Renal cortex interstitium (tissue), 15 donors: ENCODE measurements around the gene ZNF497. TPM values are rescaled to one million over a fixed set of nuclear protein-coding genes. Genes with fewer than 3 reads are reported as not detected.
"Not testable (repeated sequence)": the region's sequence is repeated elsewhere in the genome, so short reads cannot be mapped to it uniquely, and the experiment has no call there.

Experiments used
- DNase-seq, 11 donors: peaks; one replicate each; pipeline ENCODE4 v3.0.0-alpha.2; 2013; ENCODE audit warnings: low read depth in 9 of 11, low spot score in 4 of 11; ENCODE audit errors: extremely low read depth in 1 of 11
- long read RNA-seq, 16 experiments: transcript quantifications; one replicate each; lab custom pipeline, GENCODE V29; 2026
- polyA plus RNA-seq, 3 donors: library from polyadenylated mRNA; unstranded; fragments of 120-200 nt; gene quantifications; one replicate each; pipeline ENCODE4 v1.2.1, GENCODE V29; 2013; ENCODE audit not compliant: insufficient read length in 3 of 3

The ZNF497 gene
- polyA plus RNA-seq: 1 to 10 TPM; 3.7 to 6.2 (median 5.2) TPM
- long read RNA-seq, donor 1, partial matches to known transcripts: 0 of 1 reads
- long read RNA-seq, donor 1, other reads (novel, unspliced or antisense): 0 of 1 reads
- long read RNA-seq, donor 2, partial matches to known transcripts: 0 of 1 reads
- long read RNA-seq, donor 2, other reads (novel, unspliced or antisense): 0 of 1 reads
- long read RNA-seq, donor 3, partial matches to known transcripts: 0 of 2 reads
- long read RNA-seq, donor 3, other reads (novel, unspliced or antisense): 0 of 2 reads
- long read RNA-seq, donor 4, partial matches to known transcripts: 0 of 1 reads
- long read RNA-seq, donor 4, other reads (novel, unspliced or antisense): 0 of 1 reads
- long read RNA-seq, donor 5, partial matches to known transcripts: 0 of 3 reads
- long read RNA-seq, donor 5, other reads (novel, unspliced or antisense): 0 of 3 reads
- long read RNA-seq, donor 6: 0 reads
- long read RNA-seq, donor 7, partial matches to known transcripts: 0 of 3 reads
- long read RNA-seq, donor 7, other reads (novel, unspliced or antisense): 0 of 3 reads
- long read RNA-seq, donor 8, partial matches to known transcripts: 0 of 2 reads
- long read RNA-seq, donor 8, other reads (novel, unspliced or antisense): 0 of 2 reads
- long read RNA-seq, donor 9, partial matches to known transcripts: 0 of 1 reads
- long read RNA-seq, donor 9, other reads (novel, unspliced or antisense): 0 of 1 reads
- long read RNA-seq, donor 10, partial matches to known transcripts: 0 of 1 reads
- long read RNA-seq, donor 10, other reads (novel, unspliced or antisense): 0 of 1 reads
- long read RNA-seq, donor 11, partial matches to known transcripts: 0 of 1 reads
- long read RNA-seq, donor 11, other reads (novel, unspliced or antisense): 0 of 1 reads
- long read RNA-seq, donor 12: 0 reads
- long read RNA-seq, donor 13, partial matches to known transcripts: 0 of 1 reads
- long read RNA-seq, donor 13, other reads (novel, unspliced or antisense): 0 of 1 reads
- long read RNA-seq, donor 14: 0 reads
- long read RNA-seq, donor 15: 0 reads
- long read RNA-seq, donor 16, partial matches to known transcripts: 0 of 6 reads
- long read RNA-seq, donor 16, other reads (novel, unspliced or antisense): 0 of 6 reads

DNA sequence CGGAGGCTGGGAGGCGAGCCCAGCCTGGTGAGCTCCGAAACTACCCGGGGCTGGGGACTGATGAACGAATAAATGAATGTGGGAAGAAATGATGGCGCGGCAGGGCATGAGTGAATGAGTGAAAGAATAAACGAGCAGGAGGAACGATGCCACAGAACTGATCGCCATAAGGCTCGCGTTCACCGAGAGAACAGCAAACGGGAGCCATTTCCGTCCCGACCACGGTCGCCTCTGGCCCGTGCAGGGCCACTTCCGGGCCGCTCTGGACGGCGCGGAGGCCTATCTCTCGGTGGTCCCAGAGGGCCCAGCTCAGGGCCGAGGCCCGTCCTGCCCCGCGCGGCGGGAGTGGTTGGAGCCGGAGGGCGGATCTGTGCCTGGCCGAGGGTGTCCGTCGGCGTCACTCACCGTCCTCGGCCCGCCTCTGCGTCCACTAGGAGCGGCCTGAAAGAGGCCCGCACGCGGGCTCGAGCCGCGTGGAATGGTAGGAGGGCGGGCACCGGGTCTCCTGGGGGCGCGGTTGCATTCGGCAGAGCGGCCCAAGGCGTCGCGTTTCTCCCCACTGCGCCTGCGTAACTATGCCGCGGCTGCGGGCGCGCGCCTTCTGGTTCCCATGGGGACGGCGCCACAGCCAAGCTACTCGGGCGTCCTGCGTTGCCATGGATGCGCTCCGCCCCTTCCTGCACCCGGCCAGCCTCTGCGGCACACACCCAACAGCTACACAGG is at the start of gene ZNF497:
Gene ZNF497, minus strand, starts transcription at position 480 of the 723 bp plus-strand sequence. CDS start 5,116 bp downstream, outside the sequence.
- DNase-seq: peak; percentile 88 to 95 (median 93)

DNA sequence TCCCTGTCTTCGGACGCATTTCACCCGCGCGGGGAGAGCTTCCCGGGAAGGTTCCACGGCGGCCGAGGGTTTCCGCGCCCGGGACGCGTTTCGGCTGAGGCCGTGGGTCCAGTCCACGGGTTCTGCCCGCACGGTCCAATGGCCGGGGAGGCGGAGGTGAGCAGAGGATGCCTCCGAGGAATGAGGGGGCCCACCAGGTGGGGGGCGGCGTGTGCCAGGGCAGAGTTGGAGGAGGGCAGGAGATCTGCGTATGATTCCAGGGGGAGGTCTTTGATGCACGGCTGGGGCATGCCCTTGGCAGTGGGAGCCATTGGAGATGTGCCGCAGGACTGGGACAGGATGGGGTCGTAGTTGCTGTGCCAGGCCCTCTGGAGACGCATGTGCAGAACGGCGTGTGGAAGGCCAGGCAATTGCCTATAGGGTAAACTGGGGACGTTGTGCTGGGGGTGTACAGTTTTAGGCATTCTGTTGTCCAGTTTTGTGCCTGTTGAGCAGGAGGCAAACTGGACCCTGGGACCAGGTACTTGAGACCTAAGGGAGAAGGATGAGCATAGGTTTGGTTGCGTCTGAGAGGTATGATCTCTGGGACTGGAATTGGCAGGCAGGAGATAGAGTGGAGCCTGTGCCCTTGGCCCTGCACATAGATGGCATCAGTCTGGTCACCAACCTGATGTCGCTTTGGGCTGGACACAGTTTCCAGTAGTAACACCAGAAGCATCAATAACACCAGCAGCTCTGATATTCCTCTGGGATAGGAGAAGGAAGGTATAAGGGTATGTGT is 46.6 kb upstream of the ZNF497 start:
- DNase-seq: no peak

DNA sequence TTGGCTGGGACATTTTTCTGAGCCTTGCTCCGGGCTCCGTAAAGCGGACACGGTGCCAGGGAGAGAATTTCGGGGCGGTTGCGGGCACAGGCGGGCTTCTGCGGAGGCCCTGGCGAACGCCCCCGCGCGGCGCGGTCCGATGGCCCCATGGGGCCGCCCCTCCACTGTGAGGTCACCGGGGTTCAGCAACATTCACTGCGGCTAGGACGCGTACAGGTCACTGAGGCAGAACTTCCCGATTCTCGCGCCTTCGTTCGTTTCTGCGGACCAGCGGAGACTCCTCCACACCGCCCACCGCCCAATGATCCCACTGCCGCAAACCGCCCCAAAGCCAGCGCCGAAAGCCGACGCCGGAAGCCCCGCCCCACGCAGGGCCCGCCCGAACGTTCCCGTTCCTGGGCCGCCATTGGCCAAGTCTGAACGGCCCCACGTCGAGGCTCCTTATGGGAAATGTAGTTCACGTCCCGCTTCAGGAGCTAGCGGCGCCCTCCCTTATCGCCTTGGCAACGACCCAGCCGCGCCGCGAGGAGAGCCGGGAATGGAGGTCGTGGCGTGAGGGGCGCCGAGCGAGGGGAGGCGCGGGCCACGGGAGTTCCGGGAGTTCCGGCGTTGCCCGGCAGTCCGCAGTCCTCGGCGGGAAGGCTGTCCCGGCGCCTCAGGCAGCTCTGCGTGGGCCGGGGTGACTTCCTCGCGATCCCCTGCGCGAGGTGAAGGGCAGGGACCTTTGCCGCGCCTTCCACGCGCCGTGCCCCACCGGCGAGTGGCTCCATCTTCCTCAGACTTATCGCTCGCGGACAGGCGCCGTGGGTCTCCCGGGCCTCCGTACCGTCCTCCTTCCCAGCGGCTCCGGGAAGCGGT is 45.8 kb upstream of the ZNF497 start, which contains the start of gene ZNF584:
Gene ZNF584, plus strand, starts transcription at position 498 of the 858 bp plus-strand sequence. CDS start 499 bp downstream, outside the sequence.
- peak; percentile 87 to 97 (median 94) for DNase-seq

DNA sequence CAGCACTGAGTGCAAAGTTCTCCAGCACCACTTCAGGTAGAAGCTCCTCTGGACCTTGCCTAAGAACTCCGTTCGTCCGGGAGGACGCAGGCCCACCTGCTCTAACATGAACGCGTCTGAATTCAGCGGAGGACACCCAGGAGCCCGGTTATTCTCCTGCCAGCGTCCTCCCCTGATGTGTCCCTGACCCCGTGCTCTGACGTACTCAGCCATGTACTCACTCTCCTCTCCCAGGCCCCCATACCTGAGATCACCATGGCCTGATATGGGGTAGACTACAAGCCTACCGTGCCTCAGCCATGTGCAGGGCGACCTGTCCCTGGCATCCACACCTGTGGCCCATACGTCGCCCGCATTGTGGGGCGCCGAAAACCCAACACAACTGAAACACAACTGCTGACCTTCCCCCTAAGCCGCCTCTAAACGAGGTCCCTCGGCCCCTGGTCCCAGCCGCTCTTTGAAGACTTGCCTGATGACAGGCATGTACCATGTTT is 45.2 kb upstream of the ZNF497 start:
- DNase-seq: no peak

DNA sequence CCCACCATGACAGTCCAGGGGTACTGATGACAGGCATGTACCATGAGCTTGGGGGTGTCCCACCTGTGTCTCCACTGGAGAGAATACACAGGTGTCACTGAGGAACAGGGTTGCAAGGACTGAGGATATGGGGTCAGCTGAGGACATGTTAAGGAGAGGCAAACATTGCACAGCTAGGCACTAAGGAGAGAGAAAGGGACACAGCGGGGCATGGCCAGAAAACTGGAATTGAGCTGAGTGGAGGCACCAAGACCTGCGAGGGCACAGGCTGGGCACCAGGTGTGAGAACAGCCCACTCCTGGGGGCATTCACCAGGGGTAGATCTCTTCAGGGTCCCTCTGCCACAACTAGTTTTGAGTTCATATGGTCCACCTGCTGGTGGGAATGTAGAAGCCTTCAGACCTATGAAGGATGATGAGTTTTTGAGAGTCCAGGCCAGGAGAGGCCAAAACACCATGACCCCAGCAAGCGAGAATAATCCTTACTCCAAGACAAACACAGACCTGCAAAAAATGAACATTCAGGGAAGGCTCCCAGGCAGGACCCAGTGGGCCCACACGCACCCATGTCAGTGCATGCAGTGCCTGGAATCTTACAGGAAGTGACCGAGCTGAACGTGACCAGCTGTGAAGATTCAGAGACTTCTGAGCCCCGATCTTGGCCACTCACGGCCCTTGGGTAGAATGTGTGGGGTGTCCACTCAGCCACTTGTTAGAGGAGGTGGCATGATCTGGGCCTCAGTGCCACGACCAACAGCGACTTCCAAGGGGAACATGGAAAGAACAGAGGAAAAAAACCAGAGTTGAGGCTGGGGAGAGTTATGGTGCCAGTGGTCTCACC is 44.5 kb upstream of the ZNF497 start:
- DNase-seq: no peak

DNA sequence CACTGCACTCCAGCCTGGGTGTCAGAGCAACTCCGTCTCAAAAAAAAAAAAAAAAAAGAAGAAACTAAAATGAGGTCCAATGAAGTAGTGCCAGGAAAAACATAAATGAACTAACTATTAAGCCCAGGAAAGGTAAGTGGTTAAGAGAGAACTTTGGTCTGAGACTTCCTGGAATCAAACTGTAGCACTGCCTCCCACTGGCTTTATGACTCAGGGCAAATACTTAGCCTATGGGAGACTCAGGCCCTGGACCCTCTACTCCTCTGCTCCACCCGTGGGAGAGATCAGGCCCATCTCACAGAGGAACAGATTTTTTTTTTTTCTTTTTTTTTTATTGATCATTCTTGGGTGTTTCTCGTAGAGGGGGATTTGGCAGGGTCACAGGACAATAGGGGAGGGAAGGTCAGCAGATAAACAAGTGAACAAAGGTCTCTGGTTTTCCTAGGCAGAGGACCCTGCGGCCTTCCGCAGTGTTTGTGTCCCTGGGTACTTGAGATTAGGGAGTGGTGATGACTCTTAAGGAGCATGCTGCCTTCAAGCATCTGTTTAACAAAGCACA is 41.4 kb upstream of the ZNF497 start:
- DNase-seq: not testable (repeated sequence)

DNA sequence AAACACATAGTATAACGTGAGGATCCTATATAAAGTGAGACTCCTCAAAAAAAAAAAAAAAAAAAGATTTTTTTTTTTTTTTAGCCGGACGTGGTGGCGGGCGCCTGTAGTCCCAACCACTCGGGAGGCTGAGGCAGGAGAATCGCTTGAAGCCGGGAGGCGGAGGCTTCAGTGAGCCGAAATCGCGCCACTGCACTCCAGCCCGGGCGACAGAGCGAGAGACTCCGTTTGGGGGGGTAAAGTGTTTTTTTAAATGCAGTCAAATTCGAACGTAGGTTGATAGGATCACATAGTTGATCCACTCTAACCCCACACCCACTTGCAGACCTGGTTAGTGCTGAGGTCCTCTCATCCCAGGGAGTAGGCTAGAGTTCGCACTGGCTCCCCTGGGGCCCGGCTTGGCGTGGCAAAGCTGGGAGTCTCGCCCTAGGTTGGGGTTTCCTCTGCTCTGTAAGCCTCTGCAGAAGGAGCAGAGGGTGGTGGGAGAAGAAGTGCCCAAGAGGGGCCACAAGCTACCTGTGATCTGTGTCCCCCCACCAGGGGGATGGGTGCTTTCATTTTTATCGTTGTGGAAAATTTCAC is 39.4 kb upstream of the ZNF497 start:
- DNase-seq: no peak

DNA sequence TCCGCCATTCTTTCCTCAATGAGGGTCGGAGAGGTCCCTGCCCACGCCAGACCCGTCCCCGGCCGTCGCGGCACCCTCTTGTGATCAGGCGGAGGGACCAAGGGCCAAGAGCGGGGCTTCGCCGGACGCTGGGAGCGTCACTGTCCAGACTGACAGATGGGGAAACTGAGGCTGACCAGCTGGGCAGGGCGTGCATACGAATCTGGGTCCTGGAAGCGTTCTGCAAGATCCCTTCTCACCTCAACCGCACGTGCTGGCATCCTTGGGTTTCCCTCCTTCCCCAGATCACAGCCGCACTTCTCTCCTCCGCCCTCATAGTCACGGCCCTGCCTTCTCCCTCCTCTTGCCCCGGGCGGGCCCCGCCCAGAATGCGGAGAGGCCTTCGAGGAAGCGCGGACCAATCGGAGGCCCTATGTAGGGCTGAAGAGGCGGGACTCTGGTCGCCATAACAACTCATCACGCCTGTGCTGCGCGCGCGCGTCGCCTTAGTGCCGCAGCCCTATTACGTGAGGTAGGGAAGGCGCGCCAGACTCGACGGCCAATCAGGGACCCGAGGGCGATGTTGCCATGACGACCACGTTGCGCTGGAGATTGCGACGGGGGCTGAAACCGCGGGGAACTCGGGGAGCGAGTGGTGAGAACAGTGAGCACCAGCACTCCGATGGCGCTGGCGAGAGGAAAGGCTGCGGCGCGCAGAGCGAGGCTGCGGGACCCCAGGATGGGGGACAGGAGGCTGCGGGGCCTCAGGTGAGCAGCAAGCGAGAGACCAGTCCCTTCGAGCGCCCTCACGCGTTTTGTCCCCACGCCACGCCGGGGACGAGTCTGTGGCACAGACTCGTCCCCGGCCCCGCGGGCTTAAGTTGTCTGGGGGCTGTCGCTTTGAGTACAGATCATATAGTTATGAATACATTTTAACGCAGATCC is 38.6 kb upstream of the ZNF497 start:
- DNase-seq: peak; percentile 98 to 100 (median 99)

DNA sequence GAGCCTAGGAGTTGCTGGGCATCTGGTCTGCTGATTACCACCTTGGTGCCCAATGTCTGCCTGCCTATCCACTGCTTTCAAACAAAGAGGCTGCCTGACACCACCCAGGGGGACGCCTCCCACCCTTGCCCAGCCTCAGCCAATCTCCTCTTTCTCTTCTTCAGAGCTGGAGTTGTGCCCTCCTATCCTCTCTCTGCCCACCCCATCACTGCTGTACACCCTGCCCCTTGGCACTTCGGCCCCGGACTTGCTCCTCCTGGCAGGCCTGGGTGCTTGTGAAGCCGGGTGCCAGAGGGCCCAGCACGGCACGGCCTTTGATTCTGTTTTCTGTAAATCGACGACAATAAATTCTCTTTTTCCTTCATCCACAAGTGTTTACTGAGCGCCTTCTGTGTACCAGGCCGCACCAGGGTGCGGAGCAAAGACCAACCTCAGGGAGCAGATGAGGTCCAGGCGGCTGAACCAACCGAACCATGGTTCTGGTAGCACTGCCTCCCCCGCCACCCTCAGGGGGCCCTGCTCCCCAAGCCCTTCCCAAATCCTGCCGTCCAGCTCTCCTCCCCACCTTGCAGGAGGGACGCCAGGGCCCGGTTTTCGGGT is 37.9 kb upstream of the ZNF497 start:
- no peak for DNase-seq

DNA sequence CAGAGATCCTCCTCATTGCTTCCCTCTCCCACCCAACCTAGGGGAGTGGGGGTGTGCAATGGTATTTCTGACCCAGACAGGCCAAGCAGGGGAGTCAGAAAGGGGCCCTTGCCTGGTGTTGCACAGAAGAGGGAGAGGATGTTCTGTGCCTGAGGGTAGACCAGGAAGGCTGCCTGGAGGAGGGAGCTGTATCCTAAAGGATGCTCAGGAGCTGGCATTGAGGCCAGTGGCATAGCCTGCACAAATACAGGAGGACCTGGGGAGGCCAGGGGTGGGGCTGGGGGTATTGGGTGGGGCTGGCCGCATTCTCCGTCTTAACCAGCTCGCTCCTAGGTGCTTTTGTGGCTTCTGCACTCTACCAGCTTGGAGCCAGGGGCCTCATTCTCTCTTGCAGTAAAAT is 37.4 kb upstream of the ZNF497 start:
- no peak for DNase-seq

DNA sequence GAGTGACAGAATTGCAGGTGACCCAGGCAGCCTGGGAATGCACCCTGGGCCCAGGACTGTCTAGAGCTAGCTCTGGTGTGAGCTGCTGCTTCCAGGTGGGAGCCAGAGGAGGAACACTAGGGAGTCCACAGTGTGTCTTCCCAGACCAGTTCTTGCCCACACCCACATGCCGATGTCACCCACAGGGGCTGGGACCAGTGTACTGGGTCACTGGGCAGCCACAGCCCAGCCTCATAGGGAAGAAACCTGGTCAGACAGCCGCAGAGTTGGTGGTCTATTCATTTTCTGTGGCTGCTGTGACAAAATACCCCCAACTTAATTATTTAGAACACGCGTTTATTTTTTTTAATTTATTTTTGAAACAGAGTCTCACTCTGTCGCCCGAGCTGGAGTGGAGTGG is 36.0 kb upstream of the ZNF497 start:
- no peak for DNase-seq

DNA sequence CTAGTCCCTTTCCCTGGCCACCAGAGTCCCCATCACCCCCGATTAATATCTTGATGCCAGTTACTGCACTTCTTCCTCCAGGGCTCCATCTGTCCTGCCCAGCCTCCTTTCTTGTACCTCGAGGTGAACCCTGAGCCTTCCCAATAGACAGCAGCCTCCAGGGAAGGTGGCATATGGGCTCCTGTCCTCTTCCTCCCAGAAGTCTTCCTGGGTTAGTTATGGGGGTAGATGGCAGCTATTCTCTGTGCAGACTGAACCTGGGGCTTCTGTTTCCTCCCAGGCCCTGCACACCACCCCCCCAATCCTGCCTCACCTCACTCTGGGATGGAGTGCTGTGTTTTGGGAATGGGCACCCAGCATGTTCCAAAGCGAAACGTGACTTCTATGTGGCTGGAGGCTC is 35.5 kb upstream of the ZNF497 start:
- no peak for DNase-seq

DNA sequence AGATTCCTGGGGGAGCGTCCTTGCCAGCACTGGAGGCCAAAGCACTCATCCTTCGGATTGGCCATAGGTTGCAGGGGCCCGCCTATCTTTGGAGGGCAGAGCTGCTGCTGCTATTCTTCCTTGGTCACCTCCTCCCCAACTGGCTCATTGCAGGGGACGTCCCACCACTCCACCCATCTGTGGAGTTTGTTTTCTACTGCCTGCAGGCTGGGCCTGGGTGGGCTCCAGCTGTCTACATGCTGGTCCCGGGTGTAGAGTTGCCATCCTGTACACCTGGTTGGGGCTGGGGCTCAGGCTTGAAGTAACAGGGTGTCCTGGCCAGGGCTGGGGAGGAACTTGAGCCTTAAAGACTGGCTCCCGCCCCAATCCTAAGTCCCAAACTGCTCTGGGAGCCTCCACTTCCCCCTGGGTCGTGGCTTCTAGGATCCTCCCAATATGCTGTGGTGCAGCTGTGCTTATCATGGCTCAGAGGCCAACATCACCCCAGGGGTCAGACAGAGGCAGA is 35.0 kb upstream of the ZNF497 start:
- no peak for DNase-seq
